Measurements from ENCODE around the gene CCDC146. TPM values are rescaled to one million over a fixed set of nuclear protein-coding genes. Genes with fewer than 3 reads are reported as not detected.
"Not testable (repeated sequence)": the region's sequence is repeated elsewhere in the genome, so short reads cannot be mapped to it uniquely, and the experiment has no call there.

Gene CCDC146
- polyA plus RNA-seq, 4 donors = 16.3 to 35.6 (median 24.5) TPM

DNA sequence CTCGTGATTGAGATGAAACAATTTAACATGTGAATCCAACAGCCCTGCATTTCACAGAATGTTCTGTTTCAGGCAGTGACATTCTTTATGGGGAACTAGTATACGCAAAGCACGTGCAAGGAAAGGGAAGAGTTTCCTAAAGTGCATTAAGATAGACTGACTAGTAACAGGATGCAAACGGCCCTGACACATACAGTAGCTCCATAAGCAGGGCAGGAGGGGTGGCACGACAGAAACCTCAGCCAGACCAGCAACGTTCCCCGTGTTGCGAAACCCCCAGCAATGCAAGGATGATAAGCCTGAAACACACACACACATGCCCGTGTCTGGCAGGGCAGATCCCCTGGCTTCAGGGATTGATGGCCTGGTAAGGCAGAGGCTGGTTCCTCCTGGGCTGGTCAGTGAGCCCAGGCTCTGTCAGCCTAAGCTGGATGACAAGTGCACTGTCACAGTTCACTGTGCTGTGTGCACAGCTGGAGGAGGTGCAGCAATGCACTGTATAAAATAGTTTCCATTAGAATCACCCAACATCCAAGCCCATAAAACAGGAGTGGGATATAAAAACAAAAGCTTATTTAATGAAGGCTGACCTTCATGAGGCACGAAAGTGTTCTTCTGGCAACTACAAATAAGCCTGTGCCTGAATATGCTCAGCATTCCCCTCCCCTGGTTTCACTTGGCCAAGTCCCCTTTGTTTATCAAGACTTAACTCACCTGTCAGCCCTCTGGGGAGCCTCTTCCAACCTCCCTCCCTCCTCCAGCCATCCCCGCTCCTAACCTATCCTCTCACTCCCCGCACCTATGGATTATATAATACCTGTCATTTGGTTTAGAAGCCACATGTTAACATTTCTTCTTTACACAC is 204.9 kb downstream of the CCDC146 start:
- no peak for DNase-seq (ENCODE audit: low read depth in 4 of 4, low spot score in 2 of 4)

DNA sequence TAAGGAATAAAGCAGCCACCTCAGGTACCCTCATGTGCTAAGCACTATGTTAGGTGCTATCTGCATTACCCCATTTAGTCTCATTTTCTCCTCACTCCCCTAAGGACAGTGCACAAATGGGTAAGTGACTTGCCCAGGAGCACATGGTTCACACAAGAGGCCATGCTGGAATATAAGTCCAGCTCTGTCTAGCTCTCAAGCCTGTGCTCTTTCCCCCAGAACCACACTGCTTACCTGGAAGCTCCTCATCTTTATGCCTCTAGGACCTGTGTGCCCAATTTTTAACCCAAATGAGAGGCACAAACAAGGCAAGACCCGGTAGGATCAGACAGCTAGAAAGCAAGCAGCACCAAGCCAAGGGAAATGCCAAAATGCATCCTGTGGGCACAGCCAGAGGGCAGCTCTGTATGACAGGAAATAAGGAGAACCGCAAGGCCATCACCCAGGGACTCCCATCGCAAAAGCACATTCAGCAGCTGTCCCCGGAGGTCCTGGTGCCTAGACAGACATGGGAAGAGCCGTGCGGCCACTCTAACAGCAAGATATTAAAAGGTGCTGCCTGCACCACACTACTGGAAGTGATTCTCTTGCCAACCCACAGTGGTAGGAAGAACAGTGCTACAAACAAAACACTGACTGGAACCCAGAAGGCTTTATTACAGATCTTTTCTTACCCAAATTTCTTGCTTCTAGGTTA is 205.7 kb downstream of the CCDC146 start:
- no peak for DNase-seq (ENCODE audit: low read depth in 4 of 4, low spot score in 2 of 4)

GRCh38 chr7:77328669-77329068 is 206.3 kb downstream of the CCDC146 start:
- no peak for DNase-seq (ENCODE audit: low read depth in 4 of 4, low spot score in 2 of 4)

DNA sequence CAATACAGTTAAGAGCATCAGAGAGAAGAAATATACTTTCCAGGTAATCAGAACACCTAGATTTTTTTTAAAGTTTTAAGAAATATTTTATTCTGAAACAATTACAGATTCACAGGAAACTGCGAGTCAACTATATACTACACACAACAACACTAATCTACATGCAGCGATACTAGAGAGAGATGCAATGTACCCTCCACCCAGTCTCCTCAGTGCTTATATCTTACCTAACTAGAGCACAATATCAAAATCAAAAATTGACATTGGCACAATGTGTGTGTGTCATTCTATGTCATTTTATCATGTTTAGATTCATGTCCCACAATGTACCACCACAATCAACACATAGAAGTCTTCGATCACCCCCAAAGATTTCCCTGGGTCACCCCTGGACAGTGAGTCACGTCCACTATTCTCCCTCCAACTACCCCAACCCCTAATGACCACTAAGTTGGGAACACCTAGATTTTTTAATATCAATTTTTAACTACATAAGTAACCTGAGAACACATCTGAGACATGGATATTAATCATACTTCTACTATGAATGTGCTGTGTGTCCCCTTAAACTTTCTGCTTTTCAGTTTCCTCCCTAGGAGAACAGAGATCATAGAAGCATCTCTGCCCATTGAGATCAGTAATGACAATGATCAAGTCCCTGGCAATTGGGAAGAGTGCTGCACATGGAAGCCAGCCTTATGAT is 207.2 kb downstream of the CCDC146 start:
- no peak for DNase-seq (ENCODE audit: low read depth in 4 of 4, low spot score in 2 of 4)

GRCh38 chr7:77330169-77330882 is 207.9 kb downstream of the CCDC146 start:
- no peak for DNase-seq (ENCODE audit: low read depth in 4 of 4, low spot score in 2 of 4)

- DNase-seq (ENCODE audit: low read depth in 4 of 4, low spot score in 2 of 4) = peak in 3 of 4 donors; percentile 51 to 82 (median 75)
Observed at GRCh38 chr7:77331938-77332695, 209.7 kb downstream of the CCDC146 start.

- not testable (repeated sequence) for DNase-seq (ENCODE audit: low read depth in 4 of 4, low spot score in 2 of 4)
Observed at GRCh38 chr7:77334039-77334438, 211.6 kb downstream of the CCDC146 start.

DNA sequence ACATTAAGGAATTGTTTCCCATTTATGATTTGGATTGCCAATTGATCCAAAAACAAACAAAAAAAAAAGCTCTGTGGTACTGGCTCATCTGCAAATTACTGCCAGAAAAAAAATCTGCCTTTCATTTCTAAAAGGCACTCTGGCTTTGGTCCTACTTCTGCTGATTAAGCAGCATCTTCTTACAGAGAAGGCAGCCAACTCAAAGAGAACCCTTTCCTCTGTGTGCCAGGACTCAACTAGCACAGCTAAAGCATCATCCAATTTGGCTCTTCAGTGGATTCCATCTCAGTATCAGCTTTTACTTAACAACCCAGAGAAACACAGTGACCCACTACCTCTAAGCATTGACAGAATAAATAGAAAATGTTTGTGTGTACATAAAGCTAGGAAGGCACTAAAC is 213.2 kb downstream of the CCDC146 start:
- DNase-seq (ENCODE audit: low read depth in 4 of 4, low spot score in 2 of 4) = no peak

DNA sequence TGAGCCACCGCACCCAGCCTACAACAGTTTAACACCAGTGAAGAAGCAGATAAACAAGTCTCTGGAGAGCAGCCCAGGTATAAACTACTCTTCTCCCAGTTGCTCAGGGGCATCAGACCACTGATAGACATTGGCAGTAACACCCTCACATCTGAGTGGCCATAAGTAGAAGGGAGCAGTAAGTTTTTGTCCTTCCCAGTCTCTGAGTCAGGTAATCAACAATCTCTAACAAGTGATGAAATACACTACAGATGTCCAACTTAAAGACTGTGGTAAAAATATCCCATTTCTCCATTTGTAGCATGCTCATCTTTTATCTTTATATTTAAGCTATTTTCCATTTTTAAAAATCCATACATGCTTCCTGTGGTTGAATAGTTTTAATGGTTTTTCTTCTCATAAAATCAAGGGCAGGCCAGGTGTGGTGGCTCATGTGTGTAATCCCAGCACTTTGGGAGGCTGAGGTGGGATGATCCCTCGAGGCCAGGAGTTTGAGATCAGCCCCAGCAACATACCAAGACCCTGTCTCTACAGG is 215.1 kb downstream of the CCDC146 start:
- no peak for DNase-seq (ENCODE audit: low read depth in 4 of 4, low spot score in 2 of 4)

GRCh38 chr7:77338260-77338659 is 215.8 kb downstream of the CCDC146 start:
- no peak for DNase-seq (ENCODE audit: low read depth in 4 of 4, low spot score in 2 of 4)

GRCh38 chr7:77338883-77339629 is 216.6 kb downstream of the CCDC146 start:
- no peak for DNase-seq (ENCODE audit: low read depth in 4 of 4, low spot score in 2 of 4)

DNA sequence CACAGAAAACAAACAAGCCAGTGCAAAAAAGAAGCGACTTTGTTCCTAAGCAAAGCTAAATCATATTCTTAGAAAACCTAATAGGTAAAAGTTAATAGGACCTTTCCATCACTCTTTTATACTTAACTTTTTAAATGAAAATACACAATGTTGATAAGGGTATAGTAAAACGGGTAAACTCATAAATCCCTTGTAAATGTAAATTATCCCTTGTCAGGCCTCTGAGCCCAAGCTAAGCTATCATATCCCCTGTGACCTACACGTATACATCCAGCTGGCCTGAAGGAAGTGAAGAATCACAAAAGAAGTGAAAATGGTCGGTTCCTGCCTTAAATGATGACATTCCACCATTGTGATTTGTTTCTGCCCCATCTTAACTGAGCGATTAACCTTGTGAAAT is 217.3 kb downstream of the CCDC146 start:
- DNase-seq (ENCODE audit: low read depth in 4 of 4, low spot score in 2 of 4) = no peak

Other genes with a start within 250 kb of the CCDC146 start
- gene SPDYE17, start 90.3 kb upstream of the CCDC146 start, polyA plus RNA-seq (ENCODE audit: insufficient read length in 4 of 4) = not detected
- 1 to 10 TPM in 2 of 4 donors, under 1 TPM in 2; 0.81 to 1.8 (median 1.2) TPM for gene SPDYE18, start 60.1 kb upstream of the CCDC146 start, polyA plus RNA-seq (ENCODE audit: insufficient read length in 4 of 4)
- gene FGL2, start 77.2 kb downstream of the CCDC146 start, polyA plus RNA-seq (ENCODE audit: insufficient read length in 4 of 4) = 10 to 100 TPM; 46.2 to 91.1 (median 67.3) TPM

All from left renal cortex interstitium (tissue), 4 donors.